ENCODE data around the gene TCN2. TPM values are rescaled to one million over a fixed set of nuclear protein-coding genes. Genes with fewer than 3 reads are reported as not detected.

The TCN2 gene
- total and polyA plus RNA-seq, 9 of the 15 experiments (the other 6 are each of a cell fraction or from before 2014, with no cell fraction given) = 0.88 to 5.4 (median 1.7) TPM

GRCh38 chr22:30575859-30576258, 31.1 kb upstream of the TCN2 start:
- POLR2A ChIA-PET = interaction anchor here (0.9 to 3.1 kb wide), 2 partner anchors 8 to 16 kb away, joined by 3 to 11 read pairs; partner anchors contain the start of gene PES1
- TF ChIP-seq POLR2A (conservative IDR thresholded peaks at IDR 0.05) = 0 out of 2 replicates have a peak, but pooled peaks have one; percentile 9
- TF ChIP-seq E2F8 (IDR thresholded peaks at IDR 0.05; ENCODE audit: low read depth, partially characterized antibody) = no peak
- Histone ChIP-seq H4K20me1 (replicated peaks; ENCODE audit: control insufficient read depth, insufficient read depth, low read length) (no peaks in the 10 kb centered on the region; the same call in none of the 2 replicates), H3K4me3 (no peak overlapping the region), H3K9me1 (ENCODE audit: control insufficient read depth, insufficient read depth, low read length) (no peaks in the 10 kb centered on the region), H3K4me1 (replicated peaks in 1 of 2; ENCODE audit: control insufficient read depth in 2 of 2, insufficient read depth in 2 of 2, low read length in 2 of 2) (peaks cover 0 to 12% of the 10 kb centered on the region in 2 experiments; a peak in 2 of 5 replicates), H3K36me3 (ENCODE audit: control insufficient read depth, insufficient read depth, low read length) (peaks cover 55% of the 10 kb centered on the region; the same call in 1 of the 3 replicates), H3K4me2 (ENCODE audit: insufficient read depth, low read length) (no peak overlapping the region), H3K9me3 (replicated peaks; ENCODE audit: control insufficient read depth, insufficient read depth, low read depth, low read length) (no peaks in the 10 kb centered on the region), H3K9ac (ENCODE audit: insufficient read depth in 1 of 2, low read depth in 2 of 2, low read length in 2 of 2) (peak overlapping the region in 1 of 2 experiments; percentile 56; a peak in 1 of 4 replicates), H3K79me2 (ENCODE audit: control insufficient read depth, insufficient read depth, low read length) (no peaks in the 10 kb centered on the region), H2AFZ (ENCODE audit: low read depth, low read length) (no peak overlapping the region), H3K27ac (ENCODE audit: extremely low read depth, low read depth, low read length) (no peak overlapping the region), H3K27me3 (ENCODE audit: control insufficient read depth in 2 of 2, insufficient read depth in 2 of 2, low read length in 2 of 2) (peaks cover 0 to 4% of the 10 kb centered on the region in 2 experiments; a peak in 2 of 5 replicates)
- 89% methylated on average over 12 of the region's 15 CpGs for WGBS (ENCODE audit: insufficient coverage, low coverage, missing lambda C conversion rate)
- CTCF ChIA-PET (ENCODE audit: low intra/inter-chr PET ratio) = no interaction called here
- in situ Hi-C loops (cut with MboI) = no loop called here
- BruUV-seq (replicated peaks) = no TSS peak
- ATAC-seq (no peak), FAIRE-seq (no peak), DNase-seq (ENCODE audit: extremely low read depth in 1 of 4, low spot score in 3 of 4) (no peak)
- intact Hi-C loops (cut with micrococcal nuclease) = no loop called here

GRCh38 chr22:30578481-30578880, 28.5 kb upstream of the TCN2 start:
- intact Hi-C loops (cut with micrococcal nuclease) = no loop called here
- no peak for ATAC-seq
- ChIA-PET CTCF (ENCODE audit: low intra/inter-chr PET ratio) (no interaction called here), POLR2A (interaction anchor here (1.1 kb wide), 1 partner anchor 13 kb away, joined by 4 read pairs; no protein-coding TSS in a partner anchor)
- no peak overlapping the region for H3K9ac ChIP-seq (ENCODE audit: insufficient read depth in 1 of 2, low read depth in 2 of 2, low read length in 2 of 2)
- H3K9me1 ChIP-seq (ENCODE audit: control insufficient read depth, insufficient read depth, low read length) = no peaks in the 10 kb centered on the region
- H3K36me3 ChIP-seq (ENCODE audit: control insufficient read depth, insufficient read depth, low read length) = peaks cover 81% of the 10 kb centered on the region; the same call in 1 of the 3 replicates
- in situ Hi-C loops (cut with MboI) = no loop called here
- no peaks in the 10 kb centered on the region for H3K79me2 ChIP-seq (ENCODE audit: control insufficient read depth, insufficient read depth, low read length)
- WGBS (ENCODE audit: insufficient coverage, low coverage, missing lambda C conversion rate) = 90% methylated on average over 7 of the region's 12 CpGs
- H3K4me3 ChIP-seq = no peak overlapping the region
- FAIRE-seq = no peak
- no peak overlapping the region for H3K4me2 ChIP-seq (ENCODE audit: insufficient read depth, low read length)
- no peaks in the 10 kb centered on the region; the same call in 1 of the 2 replicates for H4K20me1 ChIP-seq (replicated peaks; ENCODE audit: control insufficient read depth, insufficient read depth, low read length)
- no peak overlapping the region for H3K27ac ChIP-seq (ENCODE audit: extremely low read depth, low read depth, low read length)
- H3K27me3 ChIP-seq (ENCODE audit: control insufficient read depth in 2 of 2, insufficient read depth in 2 of 2, low read length in 2 of 2) = no peaks in the 10 kb centered on the region
- no peak for TF ChIP-seq ATF3 (IDR thresholded peaks at IDR 0.05)
- TF ChIP-seq ATF3 (CRISPR knock-in tag; conservative IDR thresholded peaks at IDR 0.05) = no peak
- TF ChIP-seq RBFOX2 (IDR thresholded peaks at IDR 0.05; ENCODE audit: low read depth, low read length) = peak; percentile 32; the same call in 1 of the 2 replicates
- H2AFZ ChIP-seq (ENCODE audit: low read depth, low read length) = no peak overlapping the region
- BruUV-seq (replicated peaks) = no TSS peak
- H3K4me1 ChIP-seq (replicated peaks in 1 of 2; ENCODE audit: control insufficient read depth in 2 of 2, insufficient read depth in 2 of 2, low read length in 2 of 2) = peaks cover 0 to 12% of the 10 kb centered on the region in 2 experiments; a peak in 2 of 5 replicates
- no peak for DNase-seq (ENCODE audit: extremely low read depth in 1 of 4, low spot score in 3 of 4)
- H3K9me3 ChIP-seq (replicated peaks; ENCODE audit: control insufficient read depth, insufficient read depth, low read depth, low read length) = no peaks in the 10 kb centered on the region

All from K562 (cell line).